Raji (cell line): ENCODE measurements around the gene PHC2.

Experiments
- POLR2A ChIP-seq: IDR thresholded peaks from 2 replicates; pipeline ENCODE4 v1.6.1; 2011; ENCODE audit warnings: low read depth, low read length, control low read depth; ENCODE audit not compliant: insufficient read depth

Gene PHC2

DNA sequence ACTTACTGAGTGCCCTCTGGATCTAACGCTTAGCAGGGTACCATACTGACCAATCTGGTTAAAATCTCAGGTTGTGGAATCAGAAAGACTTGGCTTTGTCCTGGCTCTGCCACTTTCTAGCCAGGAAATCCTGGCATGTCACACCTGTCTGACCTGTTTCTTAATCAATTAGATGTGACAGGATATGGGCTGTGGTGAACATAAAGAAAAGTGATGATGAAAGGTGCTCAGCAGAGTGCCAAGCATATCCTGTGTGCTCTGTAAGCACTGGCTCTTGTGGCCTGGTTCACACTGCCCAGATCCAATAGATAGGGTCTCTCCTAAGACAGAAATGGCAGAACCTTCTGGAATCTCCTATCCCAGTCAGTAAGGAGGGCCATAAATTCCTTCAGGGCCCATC is 53.9 kb downstream of the PHC2 start:
- TF ChIP-seq POLR2A, result no peak

DNA sequence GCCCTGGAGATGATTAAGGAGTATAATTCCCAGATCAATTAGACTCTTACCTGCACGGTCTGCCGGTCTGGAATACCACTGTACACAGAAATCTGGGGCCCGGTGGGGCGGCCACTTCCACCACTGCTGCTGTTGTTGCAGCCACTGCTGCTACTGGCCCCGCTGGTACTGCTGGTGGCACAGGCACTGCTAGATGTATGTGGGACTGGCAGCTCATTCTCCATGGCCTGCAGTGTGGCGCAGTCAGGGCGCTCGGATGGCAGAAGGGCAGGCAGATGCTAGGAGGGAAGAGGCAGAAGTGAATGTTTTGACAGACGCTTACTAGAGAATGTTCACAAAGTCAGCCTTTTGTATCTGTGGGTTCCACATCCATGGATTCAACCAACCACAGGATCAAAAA is 55.6 kb downstream of the PHC2 start:
- no peak for TF ChIP-seq POLR2A

DNA sequence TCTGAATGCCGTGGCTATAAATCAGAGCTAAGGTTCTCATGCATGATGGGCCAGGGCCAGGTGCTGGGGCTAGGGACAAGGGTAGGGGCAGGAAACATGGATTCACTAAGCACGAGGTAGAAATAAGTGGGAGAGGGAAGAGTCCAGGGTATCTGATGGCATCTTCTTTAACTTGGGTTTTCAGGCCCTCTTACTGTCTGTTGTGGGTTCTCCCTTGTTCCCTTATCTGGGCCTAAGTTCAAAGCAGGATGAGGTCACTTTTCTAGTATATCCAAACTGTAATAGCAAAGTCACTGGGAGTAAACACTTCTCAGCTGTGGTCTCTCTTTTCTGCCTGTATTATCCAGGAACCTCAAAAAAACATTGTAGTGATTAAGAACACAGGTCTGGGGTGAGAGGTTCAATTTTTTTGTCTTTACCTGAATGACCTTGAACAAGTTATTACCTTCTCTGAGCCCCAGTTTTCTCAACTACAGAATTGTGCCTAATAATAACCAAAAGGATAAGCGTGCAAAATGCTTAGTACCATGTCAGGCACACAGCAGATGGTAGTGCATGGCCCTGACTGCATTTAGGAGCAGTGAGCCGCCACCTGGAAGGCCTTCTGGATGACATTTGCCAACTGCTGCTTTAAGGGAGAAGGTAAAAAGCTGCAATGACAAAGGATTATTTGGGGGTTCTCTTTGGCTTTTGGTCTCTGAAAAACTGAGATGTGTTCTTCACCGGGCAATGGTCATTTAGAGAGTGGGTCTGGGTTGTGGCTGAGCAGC is 56.4 kb downstream of the PHC2 start:
- no peak for TF ChIP-seq POLR2A

DNA sequence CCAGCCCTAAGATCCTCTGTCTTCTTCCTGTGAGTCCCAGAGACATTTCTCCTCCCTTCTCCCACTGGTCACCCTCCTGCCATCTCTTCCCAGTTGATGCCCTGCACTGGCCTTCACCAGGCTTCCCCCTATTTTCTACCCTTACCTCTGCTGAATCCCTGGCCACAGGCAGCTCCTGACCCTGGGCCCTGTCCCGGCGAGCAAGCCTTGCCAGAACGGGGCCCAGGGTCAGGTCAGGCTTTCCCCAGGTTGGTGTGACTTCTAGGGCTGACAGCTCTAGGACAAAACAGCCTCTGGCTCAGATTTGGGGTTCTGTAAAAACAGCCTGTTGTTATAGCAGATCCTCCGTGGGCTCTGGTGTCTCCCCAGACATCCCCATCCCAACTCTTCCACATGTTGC is 57.3 kb downstream of the PHC2 start:
- TF ChIP-seq POLR2A, result no peak

DNA sequence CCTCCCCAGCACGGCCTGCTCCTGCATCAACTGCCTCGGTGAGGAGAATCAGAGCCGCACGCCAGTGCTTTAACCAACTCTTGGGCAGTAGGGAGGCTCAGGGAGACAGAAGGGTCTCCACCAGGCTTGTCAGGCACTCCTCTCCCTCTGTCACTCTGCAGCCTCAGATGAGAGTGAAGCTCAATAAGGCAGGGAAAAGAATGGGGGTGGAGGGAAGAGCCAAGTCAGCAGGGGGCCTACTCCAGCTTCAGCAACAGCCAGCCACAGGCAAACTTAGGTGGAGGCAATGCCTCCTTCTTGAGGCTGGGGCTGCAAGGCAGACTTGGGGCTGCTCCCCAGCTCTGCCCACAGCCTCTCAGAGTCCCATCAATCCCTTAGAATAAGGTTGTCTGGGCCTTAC is 58.2 kb downstream of the PHC2 start:
- no peak for TF ChIP-seq POLR2A

DNA sequence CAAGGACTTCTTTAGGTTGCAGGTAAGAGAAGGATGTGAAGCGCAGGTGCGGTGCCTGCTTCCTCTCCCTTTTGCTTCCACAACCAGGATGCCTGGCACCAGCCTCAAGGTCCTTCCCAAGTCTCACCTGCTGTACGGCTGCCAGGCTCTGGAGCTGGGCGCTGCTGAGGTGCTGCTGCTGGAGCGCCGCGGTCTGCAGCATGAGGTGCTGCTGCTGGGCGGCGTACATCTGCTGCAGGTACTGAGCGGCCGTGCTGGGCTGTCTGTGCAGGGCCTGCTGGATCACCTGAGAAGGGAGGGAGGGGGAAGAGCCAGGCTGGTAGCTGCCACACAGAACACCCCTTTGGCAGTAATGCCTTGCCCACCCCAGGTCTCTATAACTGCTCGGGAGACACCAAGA is 58.7 kb downstream of the PHC2 start:
- no peak for TF ChIP-seq POLR2A

DNA sequence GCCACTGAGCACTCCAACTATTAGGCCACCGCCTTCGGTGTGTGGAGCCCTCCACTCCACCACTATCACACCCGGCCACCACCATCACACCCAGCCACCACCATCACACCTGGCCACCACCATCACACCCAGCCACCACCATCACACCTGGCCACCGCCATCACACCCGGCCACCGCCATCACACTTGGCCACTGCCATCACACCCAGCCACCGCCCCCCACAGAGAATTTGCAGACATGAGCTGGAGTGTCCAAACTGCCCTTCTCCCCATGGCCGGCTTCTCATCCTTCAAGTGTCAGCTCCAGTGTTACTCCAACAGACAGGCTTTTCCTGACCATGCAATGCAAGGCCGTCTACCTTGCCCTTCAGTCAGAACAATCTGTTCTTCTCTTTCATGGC is 59.6 kb downstream of the PHC2 start:
- no peak for TF ChIP-seq POLR2A

DNA sequence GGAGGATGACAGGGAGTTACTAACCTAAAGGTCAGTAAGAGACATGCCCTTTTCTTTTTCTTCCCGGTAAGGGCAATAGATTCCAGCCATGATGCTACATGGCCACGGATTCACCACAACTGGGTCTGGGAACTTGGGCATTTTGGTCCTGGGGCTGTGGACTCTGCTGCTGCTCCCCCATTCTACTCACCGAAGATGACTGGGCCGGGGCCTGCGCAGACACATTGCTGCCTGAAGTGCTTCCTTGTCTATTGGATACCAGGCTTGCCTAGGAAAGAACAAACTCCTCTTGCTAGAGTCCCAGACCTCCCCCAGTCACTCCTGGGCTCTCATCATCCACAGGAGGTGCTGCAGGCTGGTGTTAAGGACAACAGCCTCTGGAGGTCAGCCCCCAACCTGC is 60.1 kb downstream of the PHC2 start:
- no peak for TF ChIP-seq POLR2A

DNA sequence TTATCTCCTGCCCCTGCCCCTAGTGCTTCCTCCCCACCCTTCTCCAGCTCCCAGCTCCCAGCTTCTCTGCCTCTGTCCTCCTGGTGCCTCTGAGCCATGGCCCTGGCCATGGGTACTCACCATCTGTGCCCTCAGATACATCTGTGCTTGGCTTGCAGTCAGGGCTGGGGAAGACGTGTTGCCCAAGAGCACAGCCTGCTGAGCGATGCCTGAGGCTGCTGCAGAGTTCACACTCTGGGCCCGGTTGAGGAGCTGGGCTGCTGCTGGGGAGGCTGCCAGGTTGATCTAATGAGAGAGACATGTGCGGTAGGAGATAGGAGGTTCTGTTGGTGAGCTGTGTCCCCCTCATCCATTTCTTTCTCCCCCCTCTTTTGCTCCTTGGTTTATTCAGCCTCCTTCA is 60.6 kb downstream of the PHC2 start:
- no peak for TF ChIP-seq POLR2A

DNA sequence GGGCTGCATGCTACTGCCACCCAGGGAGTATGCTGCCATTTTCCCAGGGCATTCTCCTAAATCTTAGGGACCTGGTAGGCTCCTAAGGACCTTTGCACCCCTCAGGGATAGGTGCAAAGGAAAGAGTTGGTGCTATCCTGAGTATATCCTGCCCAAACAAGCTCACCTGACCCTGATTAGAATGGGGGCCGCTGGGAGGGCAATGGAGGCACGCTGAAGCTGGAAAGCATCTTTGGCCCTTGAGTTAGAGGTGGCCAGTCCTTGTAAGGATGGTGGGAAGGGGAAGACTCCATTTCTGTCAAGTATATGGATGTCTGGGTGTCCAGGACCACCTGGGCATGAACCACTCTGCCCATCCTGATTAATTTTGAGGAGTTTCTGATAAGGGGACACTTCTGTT is 61.1 kb downstream of the PHC2 start:
- TF ChIP-seq POLR2A, result no peak

DNA sequence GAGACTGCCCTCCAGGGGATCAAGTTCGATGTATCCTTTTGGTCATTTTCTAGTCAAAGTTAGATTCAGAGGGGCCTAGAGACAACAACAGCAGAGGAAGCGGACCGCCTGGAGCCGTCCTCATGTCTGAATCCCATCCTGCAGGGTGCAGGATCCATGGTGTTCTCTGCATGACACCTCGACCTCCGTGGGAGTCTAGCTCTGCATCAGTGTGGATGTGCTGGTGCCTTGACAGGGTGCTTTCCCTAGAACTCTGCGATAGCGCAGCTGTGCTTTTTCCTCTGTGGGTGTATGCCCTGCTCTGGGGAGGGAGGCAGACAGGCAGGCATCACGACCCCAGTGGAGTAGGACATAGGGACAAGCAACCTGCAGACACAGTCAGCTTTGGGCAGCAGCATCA is 61.8 kb downstream of the PHC2 start:
- TF ChIP-seq POLR2A, result no peak

DNA sequence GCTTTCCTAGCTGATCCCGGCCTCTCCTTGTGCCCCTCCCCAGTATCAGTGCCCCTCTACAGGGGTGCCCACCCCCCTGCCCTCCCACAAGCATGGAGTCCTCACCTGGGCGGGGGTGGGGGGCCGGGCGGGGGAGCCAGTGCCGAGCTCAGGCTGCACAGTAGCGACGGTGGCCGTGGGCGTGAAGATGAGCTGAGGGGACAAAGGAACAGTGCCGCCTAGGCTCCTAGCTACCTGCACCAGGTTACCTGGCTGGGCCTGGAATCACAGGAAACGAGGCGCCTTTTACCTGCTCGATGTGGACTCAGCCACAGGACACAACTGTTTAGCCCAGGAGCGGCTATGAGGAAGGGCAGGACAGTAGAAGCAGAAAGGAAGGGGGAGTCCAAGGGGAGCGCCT is 62.5 kb downstream of the PHC2 start:
- no peak for TF ChIP-seq POLR2A

DNA sequence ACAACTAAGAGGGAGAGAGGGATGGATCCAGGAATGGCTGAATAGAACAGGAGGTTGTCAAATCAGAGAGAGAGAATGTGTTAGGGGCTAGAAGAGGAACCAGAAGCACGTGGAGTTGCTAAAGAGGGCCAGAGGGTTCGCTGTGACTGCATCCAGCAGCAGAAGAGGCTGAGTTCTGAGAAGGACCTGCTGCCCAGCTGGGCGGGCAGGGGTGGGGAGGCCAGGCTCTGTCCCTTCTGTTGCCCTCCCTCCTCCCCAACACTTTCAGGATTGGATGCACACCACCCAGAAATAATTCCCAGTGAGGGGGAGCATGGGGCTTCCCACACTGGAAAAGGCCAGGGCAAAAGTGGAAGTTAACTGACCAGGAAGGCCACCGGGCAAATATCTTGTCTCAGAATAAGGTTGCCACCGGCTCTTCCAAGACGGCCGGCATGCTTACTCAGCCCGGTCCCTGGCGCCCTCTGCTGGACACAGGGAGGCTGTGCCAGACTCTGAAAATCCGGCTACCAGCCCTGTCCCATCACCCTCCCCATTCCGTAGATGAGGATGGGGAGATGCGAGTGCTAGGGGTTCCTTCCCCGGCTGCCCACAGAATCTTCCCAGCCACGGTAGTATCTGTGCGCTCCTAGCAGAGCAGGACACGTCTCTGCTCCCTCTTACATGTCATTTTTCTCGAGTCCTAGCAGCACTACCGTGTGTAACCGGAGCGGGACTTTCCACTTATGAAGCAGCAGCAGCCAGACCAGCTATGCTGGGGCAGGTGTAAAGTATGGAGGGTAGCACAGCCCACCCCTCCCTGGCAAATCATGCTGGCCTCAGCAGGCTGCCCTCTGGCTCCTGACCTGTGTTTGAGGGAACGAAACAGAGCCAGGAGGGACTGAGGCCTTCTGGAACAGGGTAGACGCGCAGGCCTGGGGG is 63.1 kb downstream of the PHC2 start:
- TF ChIP-seq POLR2A, result no peak

DNA sequence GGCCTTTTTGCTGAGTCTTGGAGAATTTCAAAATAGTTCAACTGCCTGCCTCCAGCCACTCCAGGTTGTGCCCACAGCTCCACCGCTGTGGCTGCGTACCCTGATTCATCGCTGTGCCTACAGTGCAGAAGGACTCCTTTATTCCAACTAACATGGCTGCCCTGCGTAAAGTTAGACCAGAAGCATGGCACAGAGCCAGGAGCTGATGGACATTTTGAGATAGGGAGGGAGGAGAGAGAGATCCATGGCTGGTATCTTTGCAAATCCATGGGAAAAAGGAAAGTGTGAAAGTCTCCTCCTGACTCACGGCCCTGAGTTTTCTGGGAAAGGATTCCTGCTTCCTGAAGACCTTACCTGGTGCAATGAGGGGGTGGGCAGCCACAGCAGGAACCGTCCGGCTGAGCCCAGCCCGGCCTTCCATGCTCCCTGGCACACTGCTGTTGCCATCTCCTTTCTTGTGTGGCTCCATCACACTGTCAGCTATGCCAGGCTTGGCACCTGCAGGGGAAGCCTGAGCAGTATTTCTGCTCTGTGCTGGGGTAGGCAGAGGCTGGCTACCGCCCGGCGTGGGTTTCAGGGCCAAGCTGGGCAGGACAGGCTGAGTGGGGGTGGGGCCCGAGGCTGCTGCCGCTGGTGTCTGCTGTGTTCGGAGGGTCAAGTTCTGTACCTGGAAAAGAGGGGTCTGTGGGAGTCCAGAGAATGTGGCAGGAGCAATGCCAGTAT is 64.0 kb downstream of the PHC2 start:
- TF ChIP-seq POLR2A, result no peak

DNA sequence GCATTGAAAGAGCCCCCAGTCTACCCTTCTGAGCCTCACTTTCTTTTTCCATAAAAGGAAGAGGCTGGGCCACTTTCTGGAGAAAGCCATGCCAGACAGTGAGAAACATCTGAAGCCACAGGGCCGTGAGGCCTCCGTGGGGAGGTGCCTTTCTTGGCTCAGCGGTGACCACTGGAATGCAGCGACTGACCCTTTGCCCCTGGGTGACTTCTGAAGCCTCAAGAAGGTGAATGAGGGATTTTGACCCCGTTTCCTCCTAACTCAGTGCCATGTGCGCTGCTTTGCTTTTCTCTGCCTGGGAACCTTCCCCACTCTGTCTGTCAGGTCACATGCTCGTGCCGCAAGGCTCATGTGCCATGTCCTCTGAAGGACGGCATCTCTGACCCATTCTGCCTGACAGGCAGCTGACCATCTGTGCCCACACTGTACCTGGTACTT is 65.3 kb downstream of the PHC2 start:
- no peak for TF ChIP-seq POLR2A

DNA sequence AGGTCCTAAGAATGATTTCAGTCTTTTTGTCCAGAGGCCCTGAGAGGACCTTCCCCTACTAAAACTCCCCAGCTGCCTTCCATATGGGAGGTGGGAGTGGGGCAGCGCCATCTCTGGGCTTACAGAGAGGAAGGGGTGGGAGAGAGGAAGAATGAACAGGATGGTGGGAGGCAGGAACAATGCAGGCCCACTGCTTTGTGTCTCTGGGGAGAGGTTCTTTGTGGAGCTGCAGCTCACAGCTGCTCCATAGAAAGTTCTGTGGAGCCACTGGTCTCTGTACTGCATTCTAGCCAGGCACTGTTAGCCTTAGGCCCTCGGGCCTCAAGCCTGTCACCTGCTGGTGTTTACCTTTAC is 66.4 kb downstream of the PHC2 start:
- no peak for TF ChIP-seq POLR2A

DNA sequence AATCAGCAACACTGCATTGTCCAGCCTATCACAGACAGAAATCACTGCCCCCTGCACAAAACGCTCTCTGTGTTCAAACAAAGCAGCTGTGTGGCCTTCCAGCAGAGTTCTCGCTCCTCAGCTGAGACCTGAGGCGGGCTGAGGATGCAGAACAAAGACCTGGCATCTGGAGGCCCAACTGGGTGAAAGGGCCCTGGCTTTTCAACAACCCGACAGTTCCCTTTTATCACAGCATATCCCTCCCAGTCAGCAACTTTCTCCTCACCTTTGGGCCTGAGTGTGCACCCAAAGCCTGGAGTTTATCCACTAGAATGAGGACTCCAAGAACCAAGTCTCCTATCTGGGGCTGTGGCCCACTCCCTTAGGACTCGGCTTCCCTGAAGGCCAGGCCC is 67.4 kb downstream of the PHC2 start:
- no peak for TF ChIP-seq POLR2A

DNA sequence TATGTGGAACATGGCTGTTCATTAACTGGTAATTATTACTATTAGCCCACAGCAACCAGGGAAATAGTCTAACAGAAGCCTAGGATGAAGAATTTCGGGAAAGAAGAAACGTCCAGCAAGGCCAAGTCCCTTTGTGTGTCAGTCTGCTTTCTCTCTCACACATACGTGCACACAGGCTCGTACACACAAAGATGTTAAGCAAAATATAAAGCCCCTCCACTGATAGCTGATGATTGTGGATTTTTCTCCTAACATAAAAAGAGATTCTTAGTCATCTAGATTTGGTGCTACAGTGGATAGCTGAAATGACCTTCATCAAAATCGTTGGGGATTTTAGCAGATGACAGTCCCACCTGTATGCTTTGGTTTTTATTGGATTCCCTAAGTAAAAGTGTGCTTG is 67.9 kb downstream of the PHC2 start:
- TF ChIP-seq POLR2A, result no peak
